ENCODE results near the gene CACNA1A. TPM values are rescaled to one million over a fixed set of nuclear protein-coding genes. Genes with fewer than 3 reads are reported as not detected.
A peak's percentile ranks its signal among the peaks of the same experiment; 100 is the strongest.

Gene CACNA1A
- total RNA-seq (2022) (0.61 and 0.85 TPM in 2 replicates), Bru-seq, nascent RNA (percentile 8 among the genes with signal in this experiment), BruChase-seq, experiment 1, labeled RNA remaining after a 6-hour chase (percentile 12 among the genes with signal in this experiment), BruChase-seq, experiment 2, labeled RNA remaining after a 2-hour chase (percentile 8 among the genes with signal in this experiment)
- long read RNA-seq: 0 reads

GRCh38 chr19:13506471-13506820 is at the start of gene CACNA1A:
Gene CACNA1A (minus strand): TSS chr19:13506479. CDS start chr19:13506224, 255 bp downstream.
- Mint-ChIP-seq H3K4me3 (ENCODE audit: low read depth, unreplicated experiment) (no peak within 1 kb of the TSS), H3K27ac (ENCODE audit: unreplicated experiment) (no peak within 1 kb of the TSS), H3K9me3 (ENCODE audit: low read depth, unreplicated experiment) (no peaks in the 10 kb centered on the region), H3K4me1 (ENCODE audit: low read depth, unreplicated experiment) (no peaks in the 10 kb centered on the region), H3K27me3 (ENCODE audit: unreplicated experiment) (peaks cover 75% of the 10 kb centered on the region), H3K36me3 (ENCODE audit: insufficient read depth, unreplicated experiment) (no peaks in the 10 kb centered on the region)
- BruUV-seq (replicated peaks): no TSS peak
- CTCF ChIA-PET: no interaction called here
- DNase-seq: no peak
- intact Hi-C loops (cut with micrococcal nuclease; ENCODE audit: unreplicated experiment): no loop called here
- no peak for TF ChIP-seq CTCF (IDR thresholded peaks at IDR 0.05; ENCODE audit: unreplicated experiment)

GRCh38 chr19:13554506-13555240 is 48.4 kb upstream of the CACNA1A start:
- no peak overlapping the region for H3K27ac Mint-ChIP-seq (ENCODE audit: unreplicated experiment)
- intact Hi-C loops (cut with micrococcal nuclease; ENCODE audit: unreplicated experiment): no loop called here
- DNase-seq: no peak
- H3K4me1 Mint-ChIP-seq (ENCODE audit: low read depth, unreplicated experiment): no peaks in the 10 kb centered on the region
- CTCF ChIA-PET: no interaction called here
- no TSS peak for BruUV-seq (replicated peaks)
- H3K36me3 Mint-ChIP-seq (ENCODE audit: insufficient read depth, unreplicated experiment): no peaks in the 10 kb centered on the region
- H3K4me3 Mint-ChIP-seq (ENCODE audit: low read depth, unreplicated experiment): no peak overlapping the region
- no peak for TF ChIP-seq CTCF (IDR thresholded peaks at IDR 0.05; ENCODE audit: unreplicated experiment)
- peaks cover 88% of the 10 kb centered on the region for H3K27me3 Mint-ChIP-seq (ENCODE audit: unreplicated experiment)
- H3K9me3 Mint-ChIP-seq (ENCODE audit: low read depth, unreplicated experiment): no peaks in the 10 kb centered on the region

DNA sequence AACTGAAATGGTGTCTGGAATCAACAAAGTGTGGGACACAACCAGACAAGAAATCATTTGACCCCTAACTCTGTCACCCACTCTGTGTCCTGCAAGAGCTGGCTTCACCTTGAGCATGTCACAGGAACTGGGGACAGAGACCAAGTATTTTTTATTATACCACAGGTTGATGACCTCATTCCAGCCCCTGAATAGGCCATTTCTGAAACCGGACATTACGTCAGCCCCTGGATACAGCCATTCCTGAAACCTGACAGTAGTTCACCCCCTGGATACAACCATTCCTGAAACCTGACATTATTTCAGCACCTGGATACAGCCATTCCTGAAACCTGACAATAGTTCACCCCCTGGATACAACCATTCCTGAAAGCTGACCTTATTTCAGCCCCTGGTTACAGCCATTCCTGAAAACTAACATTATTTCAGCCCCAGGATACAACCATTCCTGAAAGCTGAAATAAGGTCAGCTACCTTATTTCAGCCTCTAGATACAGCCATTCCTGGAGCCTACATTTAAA is 47.7 kb upstream of the CACNA1A start:
- Mint-ChIP-seq H3K9me3 (ENCODE audit: low read depth, unreplicated experiment) (no peaks in the 10 kb centered on the region), H3K4me1 (ENCODE audit: low read depth, unreplicated experiment) (no peaks in the 10 kb centered on the region), H3K4me3 (ENCODE audit: low read depth, unreplicated experiment) (no peak overlapping the region), H3K27ac (ENCODE audit: unreplicated experiment) (no peak overlapping the region), H3K27me3 (ENCODE audit: unreplicated experiment) (peaks cover 88% of the 10 kb centered on the region), H3K36me3 (ENCODE audit: insufficient read depth, unreplicated experiment) (no peaks in the 10 kb centered on the region)
- no peak for DNase-seq
- intact Hi-C loops (cut with micrococcal nuclease; ENCODE audit: unreplicated experiment): no loop called here
- TF ChIP-seq CTCF (IDR thresholded peaks at IDR 0.05; ENCODE audit: unreplicated experiment): no peak
- no TSS peak for BruUV-seq (replicated peaks)
- CTCF ChIA-PET: no interaction called here

- Mint-ChIP-seq H3K27me3 (ENCODE audit: unreplicated experiment) (peaks cover 50% of the 10 kb centered on the region), H3K27ac (ENCODE audit: unreplicated experiment) (no peak overlapping the region), H3K4me3 (ENCODE audit: low read depth, unreplicated experiment) (no peak overlapping the region), H3K9me3 (ENCODE audit: low read depth, unreplicated experiment) (no peaks in the 10 kb centered on the region), H3K36me3 (ENCODE audit: insufficient read depth, unreplicated experiment) (no peaks in the 10 kb centered on the region), H3K4me1 (ENCODE audit: low read depth, unreplicated experiment) (no peaks in the 10 kb centered on the region)
- TF ChIP-seq CTCF (IDR thresholded peaks at IDR 0.05; ENCODE audit: unreplicated experiment): no peak
- intact Hi-C loops (cut with micrococcal nuclease; ENCODE audit: unreplicated experiment): no loop called here
- CTCF ChIA-PET: no interaction called here
- no TSS peak for BruUV-seq (replicated peaks)
- DNase-seq: no peak
Observed at GRCh38 chr19:13548131-13548530, 41.9 kb upstream of the CACNA1A start.
